HEK293 (cell line): ENCODE results near the gene IZUMO4.

Source experiments
- BCL11B ChIP-seq: fragments of 450-650 bp; formaldehyde crosslinking; IDR thresholded peaks from 2 replicates; pipeline ENCODE4 v1.5.1; 2016; ENCODE audit warnings: low read depth, missing biosample characterization, missing genetic modification characterization
- HOXA7 ChIP-seq: sonication (generic); formaldehyde crosslinking; IDR thresholded peaks from 2 replicates; pipeline ENCODE4 v1.8.1; 2022; ENCODE audit warnings: missing genetic modification reagents, borderline replicate concordance
- KLF16 ChIP-seq: fragments of 450-650 bp; formaldehyde crosslinking; IDR thresholded peaks from 2 replicates; pipeline ENCODE4 v1.5.1; 2017; ENCODE audit warnings: missing biosample characterization, missing genetic modification characterization
- MEIS1 ChIP-seq: sonication (generic); formaldehyde crosslinking; IDR thresholded peaks from 2 replicates; pipeline ENCODE4 v1.8.1; 2022; ENCODE audit warnings: missing genetic modification reagents, mild to moderate bottlenecking, borderline replicate concordance
- SP7 ChIP-seq: fragments of 450-650 bp; formaldehyde crosslinking; IDR thresholded peaks from 2 replicates; pipeline ENCODE4 v1.5.1; 2016; ENCODE audit warnings: missing biosample characterization, missing genetic modification characterization
- ZBTB48 ChIP-seq: fragments of 450-650 bp; formaldehyde crosslinking; IDR thresholded peaks from 2 replicates; pipeline ENCODE4 v1.5.1; 2016; ENCODE audit warnings: missing biosample characterization, missing genetic modification characterization
- ZFHX2 ChIP-seq: fragments of 450-650 bp; formaldehyde crosslinking; conservative IDR thresholded peaks from 2 replicates; pipeline ENCODE4 v1.5.1; 2016; ENCODE audit warnings: missing biosample characterization, missing genetic modification characterization
- ZNF146 ChIP-seq: fragments of 450-650 bp; formaldehyde crosslinking; IDR thresholded peaks from 2 replicates; pipeline ENCODE4 v1.5.1; 2016; ENCODE audit warnings: missing biosample characterization, missing genetic modification characterization
- ZNF2 ChIP-seq: fragments of 450-650 bp; formaldehyde crosslinking; IDR thresholded peaks from 2 replicates; pipeline ENCODE4 v1.5.1; 2016; ENCODE audit warnings: missing biosample characterization, missing genetic modification characterization
- ZNF274 ChIP-seq, 2 experiments: fragments of 200-500 bp in 1 of 2; fragments of 450-650 bp in 1 of 2; sonication (Bioruptor generic) in 1 of 2; formaldehyde crosslinking in 1 of 2; IDR thresholded peaks; 2 replicates each; pipeline versions ENCODE4 v1.5.1 to v1.6.1; 2014 to 2016; ENCODE audit warnings: borderline replicate concordance in 1 of 2, inconsistent platforms in 1 of 2, low read length in 1 of 2, missing biosample characterization in 1 of 2, missing genetic modification characterization in 1 of 2
- ZNF324 ChIP-seq: fragments of 450-650 bp; formaldehyde crosslinking; IDR thresholded peaks from 2 replicates; pipeline ENCODE4 v1.5.1; 2016; ENCODE audit warnings: missing biosample characterization, missing genetic modification characterization
- ZNF391 ChIP-seq: fragments of 450-650 bp; formaldehyde crosslinking; IDR thresholded peaks from 2 replicates; pipeline ENCODE4 v1.5.1; 2016; ENCODE audit warnings: low read depth, missing biosample characterization, missing genetic modification characterization, borderline replicate concordance
- ZNF629 ChIP-seq: fragments of 450-650 bp; formaldehyde crosslinking; IDR thresholded peaks from 2 replicates; pipeline ENCODE4 v1.5.1; 2017; ENCODE audit warnings: missing biosample characterization, missing genetic modification characterization
- ZNF791 ChIP-seq: fragments of 450-650 bp; formaldehyde crosslinking; IDR thresholded peaks from 2 replicates; pipeline ENCODE4 v1.5.1; 2016; ENCODE audit warnings: missing biosample characterization, missing genetic modification characterization
- TF ChIP-seq, protein P1 (sequence below): fragments of 450-650 bp; formaldehyde crosslinking; IDR thresholded peaks from 2 replicates; pipeline ENCODE4 v1.5.1; 2016; ENCODE audit warnings: missing biosample characterization, missing genetic modification characterization
- TF ChIP-seq, protein P2 (sequence below): sonication (generic); formaldehyde crosslinking; IDR thresholded peaks from 2 replicates; pipeline ENCODE4 v1.8.1; 2022; ENCODE audit warnings: mild to moderate bottlenecking, moderate library complexity, missing genetic modification reagents
- TF ChIP-seq, protein P3 (sequence below): fragments of 450-650 bp; formaldehyde crosslinking; IDR thresholded peaks from 2 replicates; pipeline ENCODE4 v1.5.1; 2016; ENCODE audit warnings: missing biosample characterization, missing genetic modification characterization
- TF ChIP-seq, protein P4 (sequence below): fragments of 450-650 bp; formaldehyde crosslinking; IDR thresholded peaks from 2 replicates; pipeline ENCODE4 v1.5.1; 2016; ENCODE audit warnings: missing biosample characterization, missing genetic modification characterization
- TF ChIP-seq, protein P5 (sequence below): fragments of 450-650 bp; formaldehyde crosslinking; IDR thresholded peaks from 2 replicates; pipeline ENCODE4 v1.5.1; 2016; ENCODE audit warnings: missing biosample characterization, missing genetic modification characterization, borderline replicate concordance
- TF ChIP-seq, protein P6 (sequence below): fragments of 450-650 bp; formaldehyde crosslinking; IDR thresholded peaks from 2 replicates; pipeline ENCODE4 v1.5.1; 2016; ENCODE audit warnings: missing biosample characterization, missing genetic modification characterization

Gene IZUMO4

DNA sequence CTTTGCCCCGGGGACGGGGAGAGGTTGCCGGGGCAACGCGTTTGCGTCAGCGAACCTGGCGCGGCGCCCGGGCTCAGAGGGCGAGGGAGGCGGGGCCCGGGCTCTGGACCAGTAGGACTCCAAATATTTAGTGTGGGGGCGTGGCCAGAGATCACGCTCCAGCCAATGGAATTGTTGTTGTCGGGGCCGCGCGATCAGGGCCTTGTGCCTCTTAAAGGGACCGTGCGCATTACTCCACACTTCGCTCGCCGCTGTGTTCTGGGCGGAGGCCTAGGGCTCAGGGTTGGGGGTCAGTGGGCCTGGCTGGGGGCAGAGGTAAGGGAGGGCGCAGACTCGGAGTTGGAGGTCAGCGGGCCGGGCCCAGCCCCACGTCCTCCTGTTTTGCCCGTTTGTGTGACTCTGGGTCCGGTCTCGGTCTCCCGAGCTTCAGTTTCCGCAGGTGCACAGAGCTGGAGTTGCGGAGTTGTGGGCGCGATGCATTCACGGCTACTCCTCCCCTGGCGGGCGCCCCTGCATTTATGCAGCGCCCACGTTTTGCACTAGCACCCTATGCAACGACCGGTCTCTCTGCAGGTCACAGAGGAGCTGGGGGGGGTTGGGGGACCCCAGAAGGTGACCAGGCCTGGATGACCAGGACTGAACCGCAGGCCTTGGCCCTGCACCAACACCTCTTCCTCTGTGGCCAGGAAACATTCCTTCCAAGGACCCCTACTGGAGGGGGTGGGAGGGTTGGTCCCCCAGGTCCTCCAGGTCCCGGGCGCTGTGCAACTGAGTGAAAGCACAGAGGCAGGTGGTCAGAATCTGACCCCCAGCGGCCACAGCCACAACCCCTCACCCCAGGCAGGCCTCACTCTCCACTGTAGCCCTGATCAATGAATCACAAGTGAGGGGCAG lies 35.0 kb upstream of the IZUMO4 start (continued):
- TF ChIP-seq ZNF391 (tag by site-specific recombination) (0 out of 2 replicates have a peak, but pooled peaks have one; percentile 34), BCL11B (tag by site-specific recombination) (peak; percentile 73), ZNF2 (tag by site-specific recombination) (peak; percentile 86; the same call in 1 of the 2 replicates), ZNF629 (0 out of 2 replicates have a peak, but pooled peaks have one; percentile 23), HOXA7 (CRISPR knock-in tag) (no peak), ZNF274 (IDR thresholded peaks at IDR 0.05; ENCODE audit: low read length) (no peak), ZNF274 (tag by site-specific recombination; IDR thresholded peaks at IDR 0.05; ENCODE audit: borderline replicate concordance) (no peak), KLF16 (tag by site-specific recombination) (0 out of 2 replicates have a peak, but pooled peaks have one; percentile 36), ZFHX2 (tag by site-specific recombination) (peak; percentile 57), ZNF324 (tag by site-specific recombination) (peak; percentile 52; the same call in 1 of the 2 replicates), ZBTB48 (tag by site-specific recombination) (peak; percentile 94), ZNF146 (tag by site-specific recombination) (0 out of 2 replicates have a peak, but pooled peaks have one; percentile 27), SP7 (tag by site-specific recombination) (peak; percentile 34; the same call in 1 of the 2 replicates), ZNF791 (no peak), MEIS1 (no peak)
- TF ChIP-seq, protein P1, sequence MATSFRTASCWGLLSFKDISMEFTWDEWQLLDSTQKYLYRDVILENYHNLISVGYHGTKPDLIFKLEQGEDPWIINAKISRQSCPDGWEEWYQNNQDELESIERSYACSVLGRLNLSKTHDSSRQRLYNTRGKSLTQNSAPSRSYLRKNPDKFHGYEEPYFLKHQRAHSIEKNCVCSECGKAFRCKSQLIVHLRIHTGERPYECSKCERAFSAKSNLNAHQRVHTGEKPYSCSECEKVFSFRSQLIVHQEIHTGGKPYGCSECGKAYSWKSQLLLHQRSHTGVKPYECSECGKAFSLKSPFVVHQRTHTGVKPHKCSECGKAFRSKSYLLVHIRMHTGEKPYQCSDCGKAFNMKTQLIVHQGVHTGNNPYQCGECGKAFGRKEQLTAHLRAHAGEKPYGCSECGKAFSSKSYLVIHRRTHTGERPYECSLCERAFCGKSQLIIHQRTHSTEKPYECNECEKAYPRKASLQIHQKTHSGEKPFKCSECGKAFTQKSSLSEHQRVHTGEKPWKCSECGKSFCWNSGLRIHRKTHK (tag by site-specific recombination) = no peak
- TF ChIP-seq, protein P2, sequence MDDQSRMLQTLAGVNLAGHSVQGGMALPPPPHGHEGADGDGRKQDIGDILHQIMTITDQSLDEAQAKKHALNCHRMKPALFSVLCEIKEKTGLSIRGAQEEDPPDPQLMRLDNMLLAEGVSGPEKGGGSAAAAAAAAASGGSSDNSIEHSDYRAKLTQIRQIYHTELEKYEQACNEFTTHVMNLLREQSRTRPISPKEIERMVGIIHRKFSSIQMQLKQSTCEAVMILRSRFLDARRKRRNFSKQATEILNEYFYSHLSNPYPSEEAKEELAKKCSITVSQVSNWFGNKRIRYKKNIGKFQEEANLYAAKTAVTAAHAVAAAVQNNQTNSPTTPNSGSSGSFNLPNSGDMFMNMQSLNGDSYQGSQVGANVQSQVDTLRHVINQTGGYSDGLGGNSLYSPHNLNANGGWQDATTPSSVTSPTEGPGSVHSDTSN (CRISPR knock-in tag) = no peak
- TF ChIP-seq, protein P3, sequence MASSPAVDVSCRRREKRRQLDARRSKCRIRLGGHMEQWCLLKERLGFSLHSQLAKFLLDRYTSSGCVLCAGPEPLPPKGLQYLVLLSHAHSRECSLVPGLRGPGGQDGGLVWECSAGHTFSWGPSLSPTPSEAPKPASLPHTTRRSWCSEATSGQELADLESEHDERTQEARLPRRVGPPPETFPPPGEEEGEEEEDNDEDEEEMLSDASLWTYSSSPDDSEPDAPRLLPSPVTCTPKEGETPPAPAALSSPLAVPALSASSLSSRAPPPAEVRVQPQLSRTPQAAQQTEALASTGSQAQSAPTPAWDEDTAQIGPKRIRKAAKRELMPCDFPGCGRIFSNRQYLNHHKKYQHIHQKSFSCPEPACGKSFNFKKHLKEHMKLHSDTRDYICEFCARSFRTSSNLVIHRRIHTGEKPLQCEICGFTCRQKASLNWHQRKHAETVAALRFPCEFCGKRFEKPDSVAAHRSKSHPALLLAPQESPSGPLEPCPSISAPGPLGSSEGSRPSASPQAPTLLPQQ = peak; percentile 40; the same call in 1 of the 2 replicates
- TF ChIP-seq, protein P4, sequence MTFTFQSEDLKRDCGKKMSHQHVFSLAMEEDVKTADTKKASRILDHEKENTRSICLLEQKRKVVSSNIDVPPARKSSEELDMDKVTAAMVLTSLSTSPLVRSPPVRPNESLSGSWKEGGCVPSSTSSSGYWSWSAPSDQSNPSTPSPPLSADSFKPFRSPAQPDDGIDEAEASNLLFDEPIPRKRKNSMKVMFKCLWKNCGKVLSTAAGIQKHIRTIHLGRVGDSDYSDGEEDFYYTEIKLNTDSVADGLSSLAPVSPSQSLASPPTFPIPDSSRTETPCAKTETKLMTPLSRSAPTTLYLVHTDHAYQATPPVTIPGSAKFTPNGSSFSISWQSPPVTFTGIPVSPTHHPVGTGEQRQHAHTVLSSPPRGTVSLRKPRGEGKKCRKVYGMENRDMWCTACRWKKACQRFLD (tag by site-specific recombination) = no peak
- TF ChIP-seq, protein P5, sequence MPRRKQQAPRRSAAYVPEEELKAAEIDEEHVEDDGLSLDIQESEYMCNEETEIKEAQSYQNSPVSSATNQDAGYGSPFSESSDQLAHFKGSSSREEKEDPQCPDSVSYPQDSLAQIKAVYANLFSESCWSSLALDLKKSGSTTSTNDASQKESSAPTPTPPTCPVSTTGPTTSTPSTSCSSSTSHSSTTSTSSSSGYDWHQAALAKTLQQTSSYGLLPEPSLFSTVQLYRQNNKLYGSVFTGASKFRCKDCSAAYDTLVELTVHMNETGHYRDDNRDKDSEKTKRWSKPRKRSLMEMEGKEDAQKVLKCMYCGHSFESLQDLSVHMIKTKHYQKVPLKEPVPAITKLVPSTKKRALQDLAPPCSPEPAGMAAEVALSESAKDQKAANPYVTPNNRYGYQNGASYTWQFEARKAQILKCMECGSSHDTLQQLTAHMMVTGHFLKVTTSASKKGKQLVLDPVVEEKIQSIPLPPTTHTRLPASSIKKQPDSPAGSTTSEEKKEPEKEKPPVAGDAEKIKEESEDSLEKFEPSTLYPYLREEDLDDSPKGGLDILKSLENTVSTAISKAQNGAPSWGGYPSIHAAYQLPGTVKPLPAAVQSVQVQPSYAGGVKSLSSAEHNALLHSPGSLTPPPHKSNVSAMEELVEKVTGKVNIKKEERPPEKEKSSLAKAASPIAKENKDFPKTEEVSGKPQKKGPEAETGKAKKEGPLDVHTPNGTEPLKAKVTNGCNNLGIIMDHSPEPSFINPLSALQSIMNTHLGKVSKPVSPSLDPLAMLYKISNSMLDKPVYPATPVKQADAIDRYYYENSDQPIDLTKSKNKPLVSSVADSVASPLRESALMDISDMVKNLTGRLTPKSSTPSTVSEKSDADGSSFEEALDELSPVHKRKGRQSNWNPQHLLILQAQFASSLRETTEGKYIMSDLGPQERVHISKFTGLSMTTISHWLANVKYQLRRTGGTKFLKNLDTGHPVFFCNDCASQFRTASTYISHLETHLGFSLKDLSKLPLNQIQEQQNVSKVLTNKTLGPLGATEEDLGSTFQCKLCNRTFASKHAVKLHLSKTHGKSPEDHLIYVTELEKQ (tag by site-specific recombination) = no peak
- TF ChIP-seq, protein P6, sequence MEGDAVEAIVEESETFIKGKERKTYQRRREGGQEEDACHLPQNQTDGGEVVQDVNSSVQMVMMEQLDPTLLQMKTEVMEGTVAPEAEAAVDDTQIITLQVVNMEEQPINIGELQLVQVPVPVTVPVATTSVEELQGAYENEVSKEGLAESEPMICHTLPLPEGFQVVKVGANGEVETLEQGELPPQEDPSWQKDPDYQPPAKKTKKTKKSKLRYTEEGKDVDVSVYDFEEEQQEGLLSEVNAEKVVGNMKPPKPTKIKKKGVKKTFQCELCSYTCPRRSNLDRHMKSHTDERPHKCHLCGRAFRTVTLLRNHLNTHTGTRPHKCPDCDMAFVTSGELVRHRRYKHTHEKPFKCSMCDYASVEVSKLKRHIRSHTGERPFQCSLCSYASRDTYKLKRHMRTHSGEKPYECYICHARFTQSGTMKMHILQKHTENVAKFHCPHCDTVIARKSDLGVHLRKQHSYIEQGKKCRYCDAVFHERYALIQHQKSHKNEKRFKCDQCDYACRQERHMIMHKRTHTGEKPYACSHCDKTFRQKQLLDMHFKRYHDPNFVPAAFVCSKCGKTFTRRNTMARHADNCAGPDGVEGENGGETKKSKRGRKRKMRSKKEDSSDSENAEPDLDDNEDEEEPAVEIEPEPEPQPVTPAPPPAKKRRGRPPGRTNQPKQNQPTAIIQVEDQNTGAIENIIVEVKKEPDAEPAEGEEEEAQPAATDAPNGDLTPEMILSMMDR (tag by site-specific recombination) = peak; percentile 64
